GM19351 (cell line): ENCODE results near the gene CD99L2.

Source experiments
- ATAC-seq: cut with Tn5 transposase; IDR thresholded peaks from one replicate; pipeline ENCODE4 v1.9.1; 2021; ENCODE audit warnings: mild to moderate bottlenecking, moderate library complexity; ENCODE audit not compliant: unreplicated experiment

CD99L2 gene, protein sequence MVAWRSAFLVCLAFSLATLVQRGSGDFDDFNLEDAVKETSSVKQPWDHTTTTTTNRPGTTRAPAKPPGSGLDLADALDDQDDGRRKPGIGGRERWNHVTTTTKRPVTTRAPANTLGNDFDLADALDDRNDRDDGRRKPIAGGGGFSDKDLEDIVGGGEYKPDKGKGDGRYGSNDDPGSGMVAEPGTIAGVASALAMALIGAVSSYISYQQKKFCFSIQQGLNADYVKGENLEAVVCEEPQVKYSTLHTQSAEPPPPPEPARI

DNA sequence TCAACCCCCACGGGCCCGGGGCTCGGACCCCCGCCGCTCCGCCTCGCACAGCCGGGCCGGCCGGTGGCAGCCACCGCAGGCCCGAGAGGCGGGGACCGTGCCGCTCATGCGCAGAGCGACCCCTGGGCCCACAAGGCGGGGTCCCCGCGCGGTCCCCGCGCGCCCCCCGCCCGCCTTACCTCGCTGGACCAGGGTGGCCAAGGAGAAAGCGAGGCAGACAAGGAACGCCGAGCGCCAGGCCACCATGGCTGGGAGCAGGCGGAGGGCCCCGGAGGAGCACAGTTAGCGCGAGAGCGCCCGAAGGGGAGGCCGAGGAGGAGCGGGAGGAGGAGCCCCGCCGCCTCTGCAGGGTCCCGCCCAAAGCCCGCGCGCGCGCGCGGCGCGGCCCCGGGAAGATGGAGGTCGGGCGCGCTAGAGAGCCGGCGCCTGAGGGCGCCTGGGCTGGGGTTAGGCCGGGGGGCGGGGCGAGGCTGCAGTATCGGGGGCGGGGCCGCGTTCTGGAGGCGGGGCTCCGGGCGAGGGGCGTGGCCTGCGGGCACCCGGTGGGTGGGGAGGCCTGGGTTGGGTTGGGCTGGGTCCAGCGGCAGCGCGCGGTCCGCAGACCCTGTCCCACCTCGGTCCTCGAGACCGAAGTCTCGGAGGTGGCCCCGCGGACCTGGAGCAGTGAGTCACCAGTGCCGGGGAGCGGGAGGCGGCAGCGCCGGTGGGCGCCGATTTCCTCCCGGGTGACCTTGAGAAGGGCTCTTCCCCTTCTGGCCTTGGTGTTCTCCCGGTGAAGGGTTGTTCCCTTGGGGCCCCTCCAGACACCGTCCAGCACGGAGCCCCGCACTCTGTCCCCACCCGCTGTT, at the start of gene CD99L2:
Gene CD99L2, minus strand, starts transcription at position 326 of the 848 bp plus-strand sequence. Its CDS starts 80 bp downstream, at position 246.
- ATAC-seq: peak; percentile 80

DNA sequence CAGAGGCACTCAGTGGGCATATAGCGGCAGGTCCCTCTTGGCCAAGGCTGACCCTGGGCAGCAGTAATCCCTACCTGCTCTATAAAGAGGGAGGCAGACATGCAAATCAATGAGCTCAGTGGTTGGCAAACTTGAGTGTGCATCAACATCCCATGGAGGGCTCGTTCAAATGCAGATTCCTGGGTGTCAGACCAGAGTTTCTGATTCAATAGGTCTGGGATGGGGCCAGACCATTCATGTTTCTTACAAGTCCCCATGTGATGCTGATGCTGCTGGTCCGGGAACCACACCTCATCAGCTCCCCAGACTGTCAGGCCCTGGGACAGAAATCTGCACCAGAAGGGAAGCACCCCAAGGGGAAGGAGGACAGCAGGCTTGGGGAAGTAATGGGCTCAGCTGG, 45.8 kb upstream of the CD99L2 start:
- no peak for ATAC-seq

DNA sequence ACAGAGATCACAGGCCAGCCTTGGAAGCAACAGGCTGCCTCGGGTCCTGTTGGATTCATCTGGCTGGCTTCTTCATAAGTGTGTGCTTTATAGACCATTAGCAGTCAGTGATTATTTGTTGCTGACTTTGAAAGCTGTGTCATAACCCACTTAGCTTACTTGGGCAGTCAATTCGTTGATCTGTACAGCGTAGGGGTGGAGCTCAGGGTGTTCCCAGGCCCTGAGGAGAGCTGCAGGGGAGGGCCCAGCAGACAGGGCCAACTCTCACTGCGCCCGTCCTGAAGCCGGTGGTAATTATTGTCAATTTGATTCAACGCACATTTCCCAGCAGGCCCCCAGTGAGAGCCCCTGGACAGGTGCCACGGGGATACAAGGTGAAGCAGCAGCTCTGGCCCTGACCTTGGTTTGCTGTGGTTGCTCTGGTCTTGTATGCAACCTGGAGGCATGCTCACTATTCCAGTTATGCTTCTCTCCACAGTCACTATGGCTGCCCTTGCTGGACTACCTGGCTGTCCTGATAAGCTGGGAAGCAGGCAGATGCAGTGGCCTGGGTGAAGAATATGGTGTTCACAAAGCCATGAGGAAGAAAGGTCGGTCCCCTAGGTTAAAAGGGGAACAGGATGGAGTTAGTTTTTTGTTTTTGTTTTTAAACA, 44.6 kb upstream of the CD99L2 start:
- no peak for ATAC-seq

DNA sequence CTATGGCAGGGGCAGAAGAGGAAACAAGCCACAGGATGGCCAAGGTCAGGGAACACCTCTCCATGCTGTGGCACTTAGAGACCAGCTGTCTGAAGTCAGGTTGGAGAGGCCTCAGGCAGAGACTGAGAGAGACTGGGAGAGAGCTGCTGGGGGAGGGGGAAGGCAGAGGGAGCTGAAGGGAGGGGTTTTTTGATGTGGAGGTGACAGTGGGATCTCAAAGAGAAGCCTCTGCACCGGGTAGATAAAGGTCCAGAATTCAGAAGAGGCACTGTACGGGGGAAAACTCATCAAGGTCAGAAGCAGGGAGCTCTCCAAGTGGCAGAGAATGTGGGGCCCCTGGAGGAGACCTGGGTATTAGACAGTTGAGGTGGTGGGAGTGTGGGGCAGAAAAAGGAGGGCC, 43.1 kb upstream of the CD99L2 start:
- ATAC-seq: no peak

DNA sequence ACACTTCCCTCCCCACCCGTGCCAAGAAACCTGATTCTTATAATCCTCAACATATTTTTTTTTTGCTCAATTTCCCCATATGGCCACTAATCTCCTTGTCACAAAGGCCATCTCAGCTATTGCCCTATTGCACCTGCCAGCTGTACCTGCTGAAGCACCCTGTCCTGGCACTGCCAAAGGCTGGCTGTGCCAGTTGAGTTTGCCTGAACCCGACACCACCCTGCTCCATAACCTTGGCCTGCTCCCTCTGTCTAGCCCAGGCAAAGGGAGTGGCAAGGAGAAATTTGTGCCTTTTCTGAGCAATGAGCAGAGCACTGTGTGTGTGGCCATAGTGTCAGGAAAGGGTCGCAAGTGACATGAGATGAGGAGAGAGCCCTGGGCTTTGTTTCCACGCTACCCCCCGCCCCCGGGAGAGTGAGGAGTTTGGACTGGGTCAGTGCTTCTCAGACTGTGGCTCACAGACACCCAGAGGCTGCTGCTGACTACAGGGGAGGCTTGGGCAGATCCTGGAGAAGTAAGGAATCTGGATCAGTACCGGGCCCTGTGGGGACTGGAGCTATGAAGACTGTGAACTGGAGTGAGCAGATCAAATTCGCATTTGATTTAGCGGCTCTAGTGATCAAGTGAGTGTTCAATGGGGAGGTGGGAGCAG, 42.5 kb upstream of the CD99L2 start:
- ATAC-seq: no peak

DNA sequence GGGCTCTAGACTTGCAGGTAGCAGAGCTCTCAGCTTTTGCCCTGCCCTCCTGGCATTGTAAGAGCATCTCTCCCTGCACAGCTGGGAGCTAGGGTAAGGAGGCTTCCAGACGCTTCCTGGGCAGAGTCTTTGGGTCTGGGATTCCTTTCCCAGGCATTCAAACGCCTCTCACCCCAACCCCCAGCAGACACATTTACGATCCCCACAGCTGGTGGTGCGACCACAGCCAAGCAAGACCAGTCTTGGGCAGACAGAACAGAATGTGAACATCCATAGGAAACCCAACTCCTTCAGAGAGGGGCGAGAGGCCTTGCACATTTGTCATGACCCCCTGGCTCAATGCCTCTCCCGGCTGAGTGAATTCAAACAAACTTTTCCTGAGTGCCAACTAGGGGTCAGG, 38.1 kb upstream of the CD99L2 start:
- no peak for ATAC-seq

DNA sequence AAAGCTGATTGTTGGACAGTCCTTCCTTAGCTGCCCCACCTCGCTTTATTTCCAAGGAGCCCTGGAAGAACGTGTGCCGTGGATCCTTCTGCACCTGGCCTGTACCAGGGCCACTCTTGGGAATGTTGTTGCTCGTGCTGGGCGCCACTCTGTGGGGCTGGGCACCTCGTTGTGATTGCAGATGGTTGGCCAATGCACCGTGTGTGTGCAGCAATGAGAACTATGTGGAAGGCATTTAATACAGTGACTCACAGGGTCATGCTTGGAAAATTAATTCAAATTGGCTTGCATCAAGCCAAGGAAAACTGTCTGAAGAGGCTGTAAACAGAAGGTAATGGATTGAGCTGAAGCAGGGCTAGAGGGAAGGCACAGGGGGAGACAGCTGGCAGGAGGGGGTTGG, 37.0 kb upstream of the CD99L2 start:
- ATAC-seq: no peak

DNA sequence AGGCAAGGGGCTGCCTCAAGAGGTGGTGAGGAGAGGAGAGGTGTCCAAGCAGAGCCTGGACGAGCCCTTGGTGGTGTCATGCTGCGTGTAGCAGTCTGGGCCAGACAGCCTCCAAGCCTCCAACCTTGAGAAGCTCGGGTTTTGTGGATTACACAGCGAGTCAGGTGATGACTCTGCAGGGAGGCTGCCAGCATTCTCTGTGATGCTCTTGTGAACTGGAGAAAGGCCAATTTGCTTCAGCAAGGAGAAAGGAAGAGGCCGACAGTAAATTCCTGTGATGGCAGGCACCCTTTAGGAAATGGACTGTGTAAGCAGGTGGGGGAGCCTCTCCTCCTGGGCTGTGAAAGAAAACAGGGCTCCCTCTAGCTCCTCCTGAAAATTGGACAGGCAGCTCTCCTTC, 36.0 kb upstream of the CD99L2 start:
- no peak for ATAC-seq

DNA sequence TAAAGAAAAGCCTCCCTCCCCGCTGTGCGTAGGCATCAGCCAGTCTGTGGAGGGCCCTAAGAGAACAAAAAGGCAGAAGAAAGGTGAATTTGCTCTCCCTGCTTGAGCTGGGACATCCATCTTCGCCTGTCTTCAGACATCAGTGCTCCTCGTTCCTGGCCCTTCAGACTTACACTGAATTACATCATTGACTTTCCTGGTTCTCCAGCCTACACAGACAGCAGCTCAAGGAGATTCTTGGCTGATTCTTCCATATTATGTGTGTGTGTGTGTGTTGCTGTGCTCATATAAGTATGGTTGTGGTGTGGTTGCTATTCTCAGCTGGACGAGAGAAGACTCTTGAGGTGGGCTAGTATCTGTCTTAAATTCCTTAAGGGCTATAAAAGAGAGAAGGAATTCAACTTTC, 35.5 kb upstream of the CD99L2 start:
- no peak for ATAC-seq

DNA sequence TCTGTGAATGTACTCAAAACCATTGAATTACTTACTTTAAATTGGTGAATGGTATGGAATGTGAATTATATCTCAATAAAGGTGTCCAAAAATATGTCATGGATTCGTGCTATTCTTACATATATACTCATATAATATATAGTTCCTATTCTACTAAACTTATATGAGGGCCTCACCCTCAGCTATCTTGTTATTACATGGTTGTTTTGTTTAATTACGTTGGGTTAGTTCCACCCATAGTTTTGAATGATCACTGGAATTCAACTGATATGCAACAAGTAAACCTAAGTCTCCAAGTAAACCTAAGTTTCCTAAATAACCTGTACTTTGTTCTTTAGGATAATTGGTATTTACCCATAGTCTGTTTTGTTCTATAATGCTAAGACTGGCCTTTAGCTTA, 30.6 kb upstream of the CD99L2 start:
- no peak for ATAC-seq

DNA sequence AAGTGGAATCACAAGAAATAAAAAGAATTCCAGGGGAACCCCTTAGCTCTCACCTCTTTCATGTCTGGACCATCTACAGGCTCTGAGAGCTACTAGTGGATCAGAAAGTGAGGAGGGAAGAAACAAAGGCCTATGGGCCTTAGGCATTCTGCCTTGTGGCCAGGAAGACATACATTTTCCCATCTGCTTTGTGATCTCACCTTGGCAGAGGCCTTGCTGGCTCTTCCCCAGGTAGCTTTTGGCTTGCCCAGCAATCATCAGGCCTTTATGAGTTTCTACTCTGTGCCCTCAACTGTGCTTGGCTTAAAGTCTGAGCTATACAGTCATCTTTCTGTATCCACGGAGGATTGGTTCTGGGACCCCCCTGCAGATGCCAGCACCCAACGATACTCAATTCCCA, 28.3 kb upstream of the CD99L2 start:
- ATAC-seq: no peak

DNA sequence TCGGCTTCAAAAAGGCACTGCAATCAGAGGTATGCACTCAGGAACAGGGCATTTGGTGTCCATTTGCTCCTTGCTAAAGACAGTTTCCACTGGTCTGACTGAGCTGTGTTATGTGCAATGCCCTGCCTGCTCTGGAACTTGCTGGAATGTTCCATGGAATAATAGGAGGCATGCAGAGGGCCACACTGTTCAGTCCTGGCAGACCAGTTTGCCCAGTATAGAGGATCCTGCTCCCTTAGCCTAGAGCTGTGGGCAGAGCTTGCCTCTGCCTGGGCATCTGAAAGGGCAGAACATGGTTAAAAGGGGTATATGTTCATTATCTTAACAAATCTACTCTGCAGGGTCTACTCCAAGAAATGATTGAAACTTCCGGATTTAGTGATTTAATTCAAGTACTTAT, 27.8 kb upstream of the CD99L2 start:
- ATAC-seq: no peak

DNA sequence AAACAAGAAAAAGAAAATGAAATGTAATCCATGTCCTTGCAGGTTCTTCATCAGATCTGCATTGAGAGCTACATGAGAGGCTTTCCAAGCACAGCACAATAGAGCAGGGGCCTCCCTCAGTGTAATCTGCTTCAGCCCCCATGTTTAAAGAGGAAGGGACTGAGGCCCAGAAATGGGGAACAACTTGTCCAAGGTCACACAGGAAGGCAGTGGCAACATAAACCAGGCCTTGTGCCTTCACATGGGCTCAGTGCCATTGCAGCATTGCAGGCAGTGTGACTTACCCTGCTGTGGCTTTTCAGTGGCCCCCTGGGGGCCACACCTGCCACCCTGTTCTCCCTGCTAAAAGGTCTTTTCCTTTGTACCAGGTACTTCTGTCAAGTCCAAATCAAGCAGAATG, 20.9 kb upstream of the CD99L2 start:
- ATAC-seq: no peak

DNA sequence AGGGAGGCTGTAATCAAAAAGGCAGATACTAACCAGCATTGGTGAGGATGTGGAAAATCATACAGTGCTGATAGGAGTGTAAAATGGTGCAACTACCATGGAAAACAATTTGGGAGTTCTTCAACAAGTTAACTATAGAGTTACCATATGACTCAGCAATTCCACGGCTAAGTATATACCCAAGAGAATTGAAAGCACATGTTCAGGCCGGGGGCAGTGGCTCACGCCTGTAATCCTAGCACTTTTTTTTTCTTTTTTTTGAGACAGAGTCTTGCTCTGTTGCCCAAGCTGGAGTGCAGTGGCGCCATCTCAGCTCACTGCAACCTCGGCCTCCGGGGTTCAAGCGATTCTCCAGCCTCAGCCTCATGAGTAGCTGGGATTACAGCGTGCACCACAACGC, 15.0 kb upstream of the CD99L2 start:
- no peak for ATAC-seq

DNA sequence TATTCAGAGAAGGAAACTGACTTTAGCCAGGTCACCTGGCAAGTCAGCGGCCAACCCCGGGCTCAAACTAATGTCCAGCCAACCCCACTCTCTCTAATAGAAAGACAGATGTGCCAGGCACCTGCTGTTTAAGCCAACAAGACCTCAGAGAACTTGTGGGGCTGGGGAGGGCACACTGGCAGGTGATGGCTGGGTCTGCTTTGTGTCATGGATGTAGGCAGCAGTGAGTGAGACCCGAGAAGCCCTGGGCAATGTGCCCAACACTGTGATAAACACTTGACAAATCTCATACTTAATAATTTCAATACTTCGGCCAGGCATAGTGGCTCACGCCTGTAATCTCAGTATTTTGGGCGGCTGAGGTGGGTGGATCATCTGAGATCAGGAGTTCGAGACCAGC, 9.0 kb upstream of the CD99L2 start:
- no peak for ATAC-seq

DNA sequence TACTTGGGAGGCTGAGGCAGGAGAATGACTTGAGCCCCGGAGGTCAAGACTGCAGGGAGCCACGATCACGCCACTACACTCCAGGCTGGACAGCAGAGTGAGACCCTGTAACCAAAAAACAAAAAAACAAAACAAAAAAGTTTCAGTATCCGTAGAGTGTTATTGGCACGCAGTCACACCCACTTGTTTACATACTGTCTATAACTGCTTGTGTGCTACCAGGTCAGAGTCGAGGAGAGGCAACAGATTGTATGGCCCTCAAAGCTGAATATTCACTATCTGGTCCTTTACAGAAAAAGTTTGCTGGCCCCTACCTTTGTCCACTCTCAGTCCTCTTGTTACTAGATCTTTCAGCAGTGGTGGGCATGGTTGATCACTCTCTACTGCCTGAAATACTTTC, 8.2 kb upstream of the CD99L2 start:
- no peak for ATAC-seq

DNA sequence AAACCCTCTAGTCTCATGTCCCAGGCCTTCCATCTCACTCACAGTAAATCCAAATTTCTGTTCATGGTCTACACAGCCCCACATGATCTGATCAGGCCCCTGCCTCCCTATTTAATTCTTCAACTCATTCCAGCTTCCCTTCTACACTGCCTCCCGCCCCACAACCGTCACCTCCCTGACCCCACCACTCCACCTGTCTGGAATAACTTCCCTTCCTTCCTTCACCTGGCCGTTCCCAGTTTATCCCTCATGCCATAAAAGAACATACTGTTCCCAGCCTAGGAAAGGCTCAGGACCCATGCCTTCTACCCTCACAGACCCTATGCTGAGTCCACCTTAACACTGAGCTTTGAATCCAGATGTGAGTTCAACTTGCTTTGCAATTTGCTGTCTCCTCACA, 6.8 kb upstream of the CD99L2 start:
- ATAC-seq: no peak

DNA sequence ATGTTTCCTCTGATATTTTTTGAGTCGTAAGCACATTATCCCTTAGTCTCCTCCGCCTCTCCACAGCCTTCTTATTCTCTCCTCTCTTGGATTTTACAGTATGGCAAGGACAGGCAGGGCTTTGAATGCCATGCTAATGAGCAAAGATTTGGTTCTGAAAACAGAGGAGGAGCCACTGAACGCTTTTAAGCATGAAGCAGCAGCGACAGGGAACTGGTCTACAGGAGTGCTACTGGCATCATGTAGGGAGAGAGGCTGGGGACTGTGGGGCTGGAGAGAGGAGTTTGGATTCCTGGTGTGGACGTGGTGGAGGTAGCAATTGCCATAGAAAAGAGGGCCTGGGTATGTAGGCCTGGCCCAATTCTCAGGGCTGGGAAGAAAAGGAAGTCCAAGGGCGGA, 4.6 kb upstream of the CD99L2 start:
- ATAC-seq: no peak

DNA sequence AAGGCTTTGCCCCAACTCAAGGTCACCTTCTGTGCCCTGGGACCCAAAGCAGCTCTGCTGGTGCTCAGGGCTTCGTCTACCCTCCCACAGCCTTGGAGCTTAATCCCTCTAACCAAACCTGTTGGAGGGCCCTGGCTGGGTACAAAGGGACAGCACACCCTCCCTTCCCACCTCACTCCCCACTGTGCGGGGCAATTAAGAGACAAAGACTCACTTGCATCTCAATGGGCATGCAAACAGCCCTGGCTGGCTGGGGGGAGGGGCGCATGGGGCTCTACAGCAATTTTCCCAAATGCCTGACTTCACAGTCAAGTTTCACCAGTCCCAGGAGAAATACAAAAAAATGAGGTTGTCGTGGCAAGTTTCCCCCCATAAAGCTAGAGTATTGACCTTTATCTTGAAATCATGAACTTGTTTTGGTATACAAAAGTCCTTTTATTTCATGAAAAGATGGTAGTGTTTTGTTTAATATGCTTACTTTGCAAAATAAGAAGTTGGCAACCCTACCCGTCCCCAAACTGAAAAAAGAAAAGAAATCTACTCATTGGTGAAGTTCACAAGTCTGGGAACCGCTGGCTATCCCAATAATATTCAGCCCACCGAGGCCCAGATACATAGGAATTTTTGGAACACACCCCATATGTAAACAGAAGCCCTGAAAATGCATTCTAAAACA, 4.1 kb upstream of the CD99L2 start:
- ATAC-seq: no peak

DNA sequence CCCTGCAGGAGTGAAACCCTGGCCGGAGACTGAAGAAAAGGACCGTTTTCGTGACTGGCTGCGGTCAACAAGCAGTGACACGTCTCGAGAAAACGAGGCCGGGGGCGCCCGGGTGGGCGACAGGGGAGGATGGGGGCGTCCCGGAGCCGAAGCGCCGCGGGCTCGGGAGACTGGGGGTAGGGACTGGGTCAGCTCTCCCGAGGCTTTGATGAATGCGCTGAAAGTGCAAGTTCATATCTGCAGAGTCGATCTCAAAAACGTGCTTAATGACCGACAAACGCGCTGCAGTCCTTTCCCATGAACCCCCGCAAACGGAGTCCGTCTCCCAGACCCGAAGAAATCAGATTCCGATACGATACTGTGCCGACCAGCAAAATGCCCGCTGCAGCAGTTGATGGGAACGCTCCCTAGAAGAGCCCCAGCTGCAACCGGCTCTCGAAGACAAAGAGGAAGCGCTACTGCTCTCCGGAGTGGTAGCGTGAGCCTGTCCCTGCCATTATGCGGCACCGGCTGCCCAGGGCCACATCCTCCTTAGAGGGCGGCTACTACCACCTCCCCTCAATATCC, 806 bp upstream of the CD99L2 start:
- ATAC-seq: peak; percentile 43
